ENCODE measurements around the gene TAS1R2.

Gene TAS1R2

GRCh38 chr1:18820791-18821641 lies 38.4 kb downstream of the TAS1R2 start:
- DNase-seq (ENCODE audit: low read depth) = peak; percentile 13

GRCh38 chr1:18819986-18820790 lies 39.3 kb downstream of the TAS1R2 start:
- no peak for DNase-seq (ENCODE audit: low read depth)

- no peak for DNase-seq (ENCODE audit: low read depth)
These were observed 40.3 kb downstream of the TAS1R2 start for GRCh38 chr1:18819203-18819602.

GRCh38 chr1:18817795-18818435 lies 41.5 kb downstream of the TAS1R2 start:
- DNase-seq (ENCODE audit: low read depth) = no peak

GRCh38 chr1:18817316-18817715 lies 42.1 kb downstream of the TAS1R2 start:
- DNase-seq (ENCODE audit: low read depth) = no peak

- no peak for DNase-seq (ENCODE audit: low read depth)
These were observed 42.7 kb downstream of the TAS1R2 start for GRCh38 chr1:18816808-18817207.

GRCh38 chr1:18814874-18815531 lies 44.5 kb downstream of the TAS1R2 start:
- no peak for DNase-seq (ENCODE audit: low read depth)

GRCh38 chr1:18814425-18814824 lies 45.0 kb downstream of the TAS1R2 start:
- DNase-seq (ENCODE audit: low read depth) = no peak

GRCh38 chr1:18812453-18812939 lies 47.0 kb downstream of the TAS1R2 start:
- DNase-seq (ENCODE audit: low read depth) = no peak

- no peak for DNase-seq (ENCODE audit: low read depth)
These were observed 47.6 kb downstream of the TAS1R2 start for GRCh38 chr1:18811733-18812452.

- no peak for DNase-seq (ENCODE audit: low read depth)
These were observed 49.2 kb downstream of the TAS1R2 start for GRCh38 chr1:18809953-18810899.

GRCh38 chr1:18808550-18808949 lies 50.9 kb downstream of the TAS1R2 start:
- DNase-seq (ENCODE audit: low read depth) = no peak

GRCh38 chr1:18807334-18808063 lies 52.0 kb downstream of the TAS1R2 start:
- no peak for DNase-seq (ENCODE audit: low read depth)

- no peak for DNase-seq (ENCODE audit: low read depth)
These were observed 53.3 kb downstream of the TAS1R2 start for GRCh38 chr1:18805925-18806849.

GRCh38 chr1:18805150-18805879 lies 54.1 kb downstream of the TAS1R2 start:
- no peak for DNase-seq (ENCODE audit: low read depth)

- DNase-seq (ENCODE audit: low read depth) = no peak
These were observed 55.6 kb downstream of the TAS1R2 start for GRCh38 chr1:18803851-18804250.

- DNase-seq (ENCODE audit: low read depth) = no peak
These were observed 56.2 kb downstream of the TAS1R2 start for GRCh38 chr1:18803151-18803791.
